Mucosa of descending colon (tissue), 3 donors: ENCODE measurements around the gene CD46. TPM values are rescaled to one million over a fixed set of nuclear protein-coding genes. Genes with fewer than 3 reads are reported as not detected.

ENCODE experiments used
- total RNA-seq, 3 donors: library from RNA; stranded (reverse); fragmentation: NEBNext Ultra II Directional in 2 of 3; extraction: Animal tissue kit (Norgen Biotek cat#: 25700) in 2 of 3; gene quantifications; one replicate each; pipeline versions ENCODE4 v1.2.1 to v1.2.4, GENCODE V29; 2021 to 2023
- donor health status: DM: no; HTN: no; CAD: no; lungs with moderate emphysema.
- donor health status: DM: no; HTN: no; CAD: no.
- donor health status: DM: no; HTN: yes; CAD: no.

Gene CD46
- total RNA-seq, 3 donors from 2014 or later, result 170 to 260 (median 202) TPM

Other genes with a start within 250 kb of the CD46 start
- gene CR1L, start 106.9 kb upstream of the CD46 start, total RNA-seq, result not detected
- gene CD34, start 159.1 kb downstream of the CD46 start, total RNA-seq, result 10 to 100 TPM in 1 of 3 donors, 1 to 10 TPM in 2; 7.7 to 26.9 (median 9.7) TPM